Measurements from ENCODE around the gene AFMID. TPM values are rescaled to one million over a fixed set of nuclear protein-coding genes. Genes with fewer than 3 reads are reported as not detected.
"Not testable (repeated sequence)": the region's sequence is repeated elsewhere in the genome, so short reads cannot be mapped to it uniquely, and the experiment has no call there.

The AFMID gene
- total RNA-seq, 1 experiment from 2014 or later: 30.8 TPM

DNA sequence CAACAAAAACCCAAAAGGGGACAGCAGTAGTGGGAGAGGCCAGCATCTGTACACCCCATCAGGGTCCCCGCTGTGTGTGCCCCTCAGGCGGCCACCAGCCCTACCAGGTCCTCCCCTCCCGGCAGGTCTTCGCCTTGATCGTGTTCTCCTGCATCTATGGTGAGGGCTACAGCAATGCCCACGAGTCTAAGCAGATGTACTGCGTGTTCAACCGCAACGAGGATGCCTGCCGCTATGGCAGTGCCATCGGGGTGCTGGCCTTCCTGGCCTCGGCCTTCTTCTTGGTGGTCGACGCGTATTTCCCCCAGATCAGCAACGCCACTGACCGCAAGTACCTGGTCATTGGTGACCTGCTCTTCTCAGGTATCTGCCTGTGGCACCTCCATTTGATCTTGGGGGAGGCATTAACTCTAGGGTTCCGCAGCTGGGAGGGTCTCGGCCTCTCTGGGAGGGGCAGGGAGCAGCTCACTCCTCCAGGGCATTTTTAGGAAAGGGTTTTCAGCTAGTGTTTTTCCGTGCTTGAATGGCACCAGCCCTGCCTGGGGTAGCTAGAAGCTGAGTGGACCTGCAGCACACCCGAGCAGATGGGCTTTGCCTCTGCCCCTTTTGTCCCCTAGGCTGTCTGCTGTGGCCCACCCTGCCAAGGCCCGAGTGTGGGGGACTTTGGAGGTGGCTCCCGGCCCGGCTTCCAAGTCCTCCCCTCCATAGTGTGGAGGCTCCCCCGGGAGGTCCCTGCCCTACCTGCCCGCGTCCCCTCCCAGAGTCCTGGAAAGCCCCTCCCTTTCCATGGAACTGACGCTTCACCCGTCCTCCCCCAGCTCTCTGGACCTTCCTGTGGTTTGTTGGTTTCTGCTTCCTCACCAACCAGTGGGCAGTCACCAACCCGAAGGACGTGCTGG is 16.2 kb upstream of the AFMID start:
- CTCF ChIA-PET: interaction anchor here (0.6 kb wide), 1 partner anchor 193 kb away, joined by 4 read pairs; no protein-coding TSS in a partner anchor
- Mint-ChIP-seq H3K4me1 (ENCODE audit: low read depth, unreplicated experiment) (peaks cover 45% of the 10 kb centered on the region), H3K27ac (ENCODE audit: unreplicated experiment) (peak overlapping the region; percentile 87), H3K27me3 (ENCODE audit: unreplicated experiment) (no peaks in the 10 kb centered on the region), H3K4me3 (ENCODE audit: low read depth, unreplicated experiment) (peak overlapping the region; percentile 23), H3K36me3 (ENCODE audit: insufficient read depth, unreplicated experiment) (peaks cover 64% of the 10 kb centered on the region), H3K9me3 (ENCODE audit: low read depth, unreplicated experiment) (no peaks in the 10 kb centered on the region)
- BruUV-seq (replicated peaks): TSS peak; percentile 16
- DNase-seq: no peak
- TF ChIP-seq, protein P1, sequence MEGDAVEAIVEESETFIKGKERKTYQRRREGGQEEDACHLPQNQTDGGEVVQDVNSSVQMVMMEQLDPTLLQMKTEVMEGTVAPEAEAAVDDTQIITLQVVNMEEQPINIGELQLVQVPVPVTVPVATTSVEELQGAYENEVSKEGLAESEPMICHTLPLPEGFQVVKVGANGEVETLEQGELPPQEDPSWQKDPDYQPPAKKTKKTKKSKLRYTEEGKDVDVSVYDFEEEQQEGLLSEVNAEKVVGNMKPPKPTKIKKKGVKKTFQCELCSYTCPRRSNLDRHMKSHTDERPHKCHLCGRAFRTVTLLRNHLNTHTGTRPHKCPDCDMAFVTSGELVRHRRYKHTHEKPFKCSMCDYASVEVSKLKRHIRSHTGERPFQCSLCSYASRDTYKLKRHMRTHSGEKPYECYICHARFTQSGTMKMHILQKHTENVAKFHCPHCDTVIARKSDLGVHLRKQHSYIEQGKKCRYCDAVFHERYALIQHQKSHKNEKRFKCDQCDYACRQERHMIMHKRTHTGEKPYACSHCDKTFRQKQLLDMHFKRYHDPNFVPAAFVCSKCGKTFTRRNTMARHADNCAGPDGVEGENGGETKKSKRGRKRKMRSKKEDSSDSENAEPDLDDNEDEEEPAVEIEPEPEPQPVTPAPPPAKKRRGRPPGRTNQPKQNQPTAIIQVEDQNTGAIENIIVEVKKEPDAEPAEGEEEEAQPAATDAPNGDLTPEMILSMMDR (IDR thresholded peaks at IDR 0.05; ENCODE audit: unreplicated experiment): no peak
- intact Hi-C loops (cut with micrococcal nuclease; ENCODE audit: unreplicated experiment): no loop called here

DNA sequence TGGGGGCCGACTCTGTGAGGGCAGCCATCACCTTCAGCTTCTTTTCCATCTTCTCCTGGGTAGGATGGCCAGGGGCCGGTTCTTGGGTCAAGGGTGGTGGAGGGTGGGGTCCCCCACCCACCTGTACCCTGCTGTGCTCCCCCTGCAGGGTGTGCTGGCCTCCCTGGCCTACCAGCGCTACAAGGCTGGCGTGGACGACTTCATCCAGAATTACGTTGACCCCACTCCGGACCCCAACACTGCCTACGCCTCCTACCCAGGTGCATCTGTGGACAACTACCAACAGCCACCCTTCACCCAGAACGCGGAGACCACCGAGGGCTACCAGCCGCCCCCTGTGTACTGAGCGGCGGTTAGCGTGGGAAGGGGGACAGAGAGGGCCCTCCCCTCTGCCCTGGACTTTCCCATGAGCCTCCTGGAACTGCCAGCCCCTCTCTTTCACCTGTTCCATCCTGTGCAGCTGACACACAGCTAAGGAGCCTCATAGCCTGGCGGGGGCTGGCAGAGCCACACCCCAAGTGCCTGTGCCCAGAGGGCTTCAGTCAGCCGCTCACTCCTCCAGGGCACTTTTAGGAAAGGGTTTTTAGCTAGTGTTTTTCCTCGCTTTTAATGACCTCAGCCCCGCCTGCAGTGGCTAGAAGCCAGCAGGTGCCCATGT is 15.4 kb upstream of the AFMID start:
- H3K27ac Mint-ChIP-seq (ENCODE audit: unreplicated experiment): peak overlapping the region; percentile 87
- H3K36me3 Mint-ChIP-seq (ENCODE audit: insufficient read depth, unreplicated experiment): peaks cover 65% of the 10 kb centered on the region
- CTCF ChIA-PET: interaction anchor here (0.6 kb wide), 1 partner anchor 56 kb away, joined by 3 read pairs; no protein-coding TSS in a partner anchor
- H3K4me3 Mint-ChIP-seq (ENCODE audit: low read depth, unreplicated experiment): peak overlapping the region; percentile 23
- BruUV-seq (replicated peaks); intact Hi-C loops (cut with micrococcal nuclease; ENCODE audit: unreplicated experiment); DNase-seq; H3K9me3 Mint-ChIP-seq (ENCODE audit: low read depth, unreplicated experiment); H3K27me3 Mint-ChIP-seq (ENCODE audit: unreplicated experiment): not testable (repeated sequence)
- peaks cover 46% of the 10 kb centered on the region for H3K4me1 Mint-ChIP-seq (ENCODE audit: low read depth, unreplicated experiment)

DNA sequence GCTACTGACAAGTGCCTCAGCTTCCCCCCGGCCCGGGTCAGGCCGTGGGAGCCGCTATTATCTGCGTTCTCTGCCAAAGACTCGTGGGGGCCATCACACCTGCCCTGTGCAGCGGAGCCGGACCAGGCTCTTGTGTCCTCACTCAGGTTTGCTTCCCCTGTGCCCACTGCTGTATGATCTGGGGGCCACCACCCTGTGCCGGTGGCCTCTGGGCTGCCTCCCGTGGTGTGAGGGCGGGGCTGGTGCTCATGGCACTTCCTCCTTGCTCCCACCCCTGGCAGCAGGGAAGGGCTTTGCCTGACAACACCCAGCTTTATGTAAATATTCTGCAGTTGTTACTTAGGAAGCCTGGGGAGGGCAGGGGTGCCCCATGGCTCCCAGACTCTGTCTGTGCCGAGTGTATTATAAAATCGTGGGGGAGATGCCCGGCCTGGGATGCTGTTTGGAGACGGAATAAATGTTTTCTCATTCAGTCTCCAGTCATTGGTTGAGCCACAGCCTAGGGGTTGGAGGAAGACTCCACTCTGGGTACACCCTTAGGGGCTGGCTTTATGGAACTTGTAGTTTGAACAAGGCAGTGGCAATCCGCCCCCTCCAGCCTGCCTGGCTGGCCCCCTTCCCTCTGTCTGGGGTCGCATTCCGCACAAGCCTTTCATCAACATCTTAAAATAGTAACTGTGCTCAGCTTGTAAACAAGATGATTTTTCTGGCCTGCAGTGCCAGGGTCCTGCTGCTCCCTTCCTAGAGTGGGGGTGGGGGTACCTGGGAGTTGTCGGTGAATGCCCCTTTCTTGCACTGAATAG is 14.7 kb upstream of the AFMID start:
- H3K9me3 Mint-ChIP-seq (ENCODE audit: low read depth, unreplicated experiment): no peaks in the 10 kb centered on the region
- no TSS peak for BruUV-seq (replicated peaks)
- peak overlapping the region; percentile 23 for H3K4me3 Mint-ChIP-seq (ENCODE audit: low read depth, unreplicated experiment)
- no peaks in the 10 kb centered on the region for H3K27me3 Mint-ChIP-seq (ENCODE audit: unreplicated experiment)
- CTCF ChIA-PET: interaction anchor here (0.6 kb wide), 1 partner anchor 57 kb away, joined by 3 read pairs; no protein-coding TSS in a partner anchor
- peaks cover 46% of the 10 kb centered on the region for H3K4me1 Mint-ChIP-seq (ENCODE audit: low read depth, unreplicated experiment)
- intact Hi-C loops (cut with micrococcal nuclease; ENCODE audit: unreplicated experiment): no loop called here
- TF ChIP-seq, protein P1 (IDR thresholded peaks at IDR 0.05; ENCODE audit: unreplicated experiment): no peak
- peak; percentile 64 for DNase-seq
- peak overlapping the region; percentile 87 for H3K27ac Mint-ChIP-seq (ENCODE audit: unreplicated experiment)
- peaks cover 65% of the 10 kb centered on the region for H3K36me3 Mint-ChIP-seq (ENCODE audit: insufficient read depth, unreplicated experiment)

DNA sequence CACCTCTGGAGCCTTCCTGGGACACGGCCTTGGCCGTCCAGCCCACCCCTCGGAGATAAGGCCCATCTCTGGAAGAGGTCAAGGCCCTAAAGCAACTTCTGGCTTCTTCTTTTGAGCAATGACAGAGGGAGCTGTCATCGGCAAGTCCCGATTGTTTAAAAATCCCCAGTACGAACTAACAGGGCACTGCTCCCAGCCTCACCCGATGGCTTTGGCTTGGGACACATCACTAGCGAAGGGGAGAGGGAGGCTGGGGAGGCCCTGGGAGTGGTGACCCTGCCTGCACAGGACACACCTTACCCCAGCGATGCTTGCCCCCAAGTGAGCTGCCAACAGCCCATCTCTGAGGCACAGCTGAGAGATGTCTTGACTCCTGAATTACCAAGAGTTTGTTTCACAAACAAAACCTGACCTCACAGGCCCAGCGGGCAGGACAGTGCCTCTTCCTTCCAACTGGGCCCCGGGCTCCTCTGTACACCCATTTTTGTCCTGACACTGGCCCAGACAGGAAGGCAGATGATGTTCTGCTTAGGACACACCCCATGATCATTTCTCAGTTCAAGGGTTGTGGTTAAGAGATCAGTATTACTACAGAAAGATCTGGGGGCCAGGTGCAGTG is 14.0 kb upstream of the AFMID start:
- CTCF ChIA-PET: interaction anchor here (0.6 kb wide), 1 partner anchor 105 kb away, joined by 4 read pairs; no protein-coding TSS in a partner anchor
- Mint-ChIP-seq H3K9me3 (ENCODE audit: low read depth, unreplicated experiment) (no peaks in the 10 kb centered on the region), H3K27me3 (ENCODE audit: unreplicated experiment) (no peaks in the 10 kb centered on the region), H3K4me3 (ENCODE audit: low read depth, unreplicated experiment) (no peak overlapping the region), H3K4me1 (ENCODE audit: low read depth, unreplicated experiment) (peaks cover 46% of the 10 kb centered on the region), H3K27ac (ENCODE audit: unreplicated experiment) (peak overlapping the region; percentile 87), H3K36me3 (ENCODE audit: insufficient read depth, unreplicated experiment) (peaks cover 64% of the 10 kb centered on the region)
- BruUV-seq (replicated peaks): no TSS peak
- intact Hi-C loops (cut with micrococcal nuclease; ENCODE audit: unreplicated experiment): no loop called here
- TF ChIP-seq, protein P1 (IDR thresholded peaks at IDR 0.05; ENCODE audit: unreplicated experiment): no peak
- no peak for DNase-seq

Measured in Calu3 (cell line).